DMS153 treated with DMSO at 0.1 percent for 48 hours (cell line): ENCODE measurements around the gene PRPF40A.
"Not testable (repeated sequence)": the region's sequence is repeated elsewhere in the genome, so short reads cannot be mapped to it uniquely, and the experiment has no call there.

Experiments
- DNase-seq: peaks from one replicate; lab custom pipeline; 2025; ENCODE audit not compliant: unreplicated experiment; lab: John Stamatoyannopoulos, UW

Gene PRPF40A

GRCh38 chr2:152717228-152718075, at the start of gene PRPF40A:
PRPF40A (minus strand) TSS chr2:152717461; CDS start chr2:152717439, 22 bp downstream.
- DNase-seq: peak; percentile 95

- DNase-seq: no peak
These were observed 49.7 kb upstream of the PRPF40A start for GRCh38 chr2:152766928-152767327.

GRCh38 chr2:152763651-152764050, 46.4 kb upstream of the PRPF40A start:
- no peak for DNase-seq

GRCh38 chr2:152763208-152763607, 45.9 kb upstream of the PRPF40A start:
- DNase-seq: not testable (repeated sequence)

- no peak for DNase-seq
These were observed 44.9 kb upstream of the PRPF40A start for GRCh38 chr2:152762202-152762601.

GRCh38 chr2:152761214-152761613, 44.0 kb upstream of the PRPF40A start:
- DNase-seq: no peak

- DNase-seq: no peak
These were observed 42.2 kb upstream of the PRPF40A start for GRCh38 chr2:152759290-152760072.

- DNase-seq: no peak
These were observed 37.8 kb upstream of the PRPF40A start for GRCh38 chr2:152755029-152755428.

GRCh38 chr2:152747751-152748150, 30.5 kb upstream of the PRPF40A start:
- DNase-seq: not testable (repeated sequence)

- no peak for DNase-seq
These were observed 25.7 kb upstream of the PRPF40A start for GRCh38 chr2:152743002-152743401.

GRCh38 chr2:152740743-152741328, 23.6 kb upstream of the PRPF40A start:
- peak; percentile 30 for DNase-seq

- not testable (repeated sequence) for DNase-seq
These were observed 22.4 kb upstream of the PRPF40A start for GRCh38 chr2:152739705-152740104.

- DNase-seq: no peak
These were observed 21.2 kb upstream of the PRPF40A start for GRCh38 chr2:152738438-152738837.

- DNase-seq: not testable (repeated sequence)
These were observed 20.2 kb upstream of the PRPF40A start for GRCh38 chr2:152737509-152737908.

- DNase-seq: no peak
These were observed 13.5 kb upstream of the PRPF40A start for GRCh38 chr2:152730591-152731333.

GRCh38 chr2:152729844-152730243, 12.6 kb upstream of the PRPF40A start:
- DNase-seq: no peak

- no peak for DNase-seq
These were observed 6.7 kb upstream of the PRPF40A start for GRCh38 chr2:152723918-152724317.

GRCh38 chr2:152722639-152723038, 5.4 kb upstream of the PRPF40A start:
- not testable (repeated sequence) for DNase-seq

- no peak for DNase-seq
These were observed 3.5 kb upstream of the PRPF40A start for GRCh38 chr2:152720794-152721193.

- peak; percentile 48 for DNase-seq
These were observed 1.8 kb upstream of the PRPF40A start for GRCh38 chr2:152718909-152719645.
